Stimulated activated memory B cell treated with anti-CD40 and anti-IgM and Interleukin-4, amounts not matched to agents 10 μg/mL and 1 μg/mL and 100 μg/mL, for 72 hours (primary cell): Measurements from ENCODE around the gene LRRC17.

Source experiments
- ATAC-seq: fragments of 150-1000 bp; cut with Tn5 transposase; 2 replicates; pipeline ENCODE4 v1.10.0; 2021
- H3K27ac Mint-ChIP-seq: one replicate; pipeline ENCODE4 v1.8.0; 2022; ENCODE audit warnings: mild to moderate bottlenecking, mixed read lengths
- H3K27me3 Mint-ChIP-seq: one replicate; pipeline ENCODE4 v1.8.0; 2022; ENCODE audit warnings: mixed read lengths
- H3K36me3 Mint-ChIP-seq: one replicate; pipeline ENCODE4 v1.8.0; 2022; ENCODE audit warnings: mixed read lengths
- H3K4me1 Mint-ChIP-seq: one replicate; pipeline ENCODE4 v1.8.0; 2022; ENCODE audit warnings: mixed read lengths
- H3K4me3 Mint-ChIP-seq: one replicate; pipeline ENCODE4 v1.8.0; 2022; ENCODE audit warnings: mild to moderate bottlenecking, moderate library complexity, mixed read lengths
- H3K9me3 Mint-ChIP-seq: one replicate; pipeline ENCODE4 v1.8.0; 2022; ENCODE audit warnings: mixed read lengths

Gene LRRC17

GRCh38 chr7:102912742-102913141, at the start of gene LRRC17:
Gene LRRC17, plus strand, starts transcription at chr7:102913000. Its CDS starts 20,914 bp downstream, at chr7:102933914.
- Mint-ChIP-seq H3K4me1 (no peaks in the 10 kb centered on the region), H3K36me3 (peaks cover 22% of the 10 kb centered on the region)

GRCh38 chr7:102864958-102865357, 47.8 kb upstream of the LRRC17 start:
- H3K27ac Mint-ChIP-seq: no peak overlapping the region
- no peaks in the 10 kb centered on the region for H3K27me3 Mint-ChIP-seq
- peaks cover 5% of the 10 kb centered on the region for H3K4me1 Mint-ChIP-seq
- ATAC-seq: no peak
- no peaks in the 10 kb centered on the region for H3K36me3 Mint-ChIP-seq
- no peaks in the 10 kb centered on the region for H3K9me3 Mint-ChIP-seq
- no peak overlapping the region for H3K4me3 Mint-ChIP-seq

More at GRCh38 chr7:102912742-102913141, at the start of gene LRRC17:
- Mint-ChIP-seq H3K9me3 (no peaks in the 10 kb centered on the region), H3K27ac (no peak within 1 kb of the TSS), H3K4me3 (no peak within 1 kb of the TSS), H3K27me3 (no peaks in the 10 kb centered on the region)
- ATAC-seq: no peak

- Mint-ChIP-seq H3K36me3 (peaks cover 7% of the 10 kb centered on the region), H3K27me3 (no peaks in the 10 kb centered on the region), H3K27ac (no peak overlapping the region), H3K4me3 (no peak overlapping the region), H3K4me1 (peaks cover 5% of the 10 kb centered on the region), H3K9me3 (no peaks in the 10 kb centered on the region)
- no peak for ATAC-seq
Measured at GRCh38 chr7:102866535-102867215, 46.1 kb upstream of the LRRC17 start.

- Mint-ChIP-seq H3K27ac (no peak overlapping the region), H3K4me1 (peaks cover 5% of the 10 kb centered on the region), H3K36me3 (peaks cover 19% of the 10 kb centered on the region), H3K9me3 (no peaks in the 10 kb centered on the region), H3K27me3 (no peaks in the 10 kb centered on the region), H3K4me3 (no peak overlapping the region)
- ATAC-seq: no peak
Measured at GRCh38 chr7:102869195-102869594, 43.6 kb upstream of the LRRC17 start.

GRCh38 chr7:102872460-102872859, 40.3 kb upstream of the LRRC17 start:
- H3K27me3 Mint-ChIP-seq: no peaks in the 10 kb centered on the region
- H3K9me3 Mint-ChIP-seq: no peaks in the 10 kb centered on the region
- no peaks in the 10 kb centered on the region for H3K4me1 Mint-ChIP-seq
- ATAC-seq: no peak
- H3K27ac Mint-ChIP-seq: no peak overlapping the region
- peaks cover 27% of the 10 kb centered on the region for H3K36me3 Mint-ChIP-seq
- H3K4me3 Mint-ChIP-seq: no peak overlapping the region

- Mint-ChIP-seq H3K36me3 (peaks cover 27% of the 10 kb centered on the region), H3K27ac (no peak overlapping the region), H3K4me3 (no peak overlapping the region), H3K27me3 (no peaks in the 10 kb centered on the region), H3K9me3 (no peaks in the 10 kb centered on the region), H3K4me1 (no peaks in the 10 kb centered on the region)
- no peak for ATAC-seq
Measured at GRCh38 chr7:102873470-102874165, 39.2 kb upstream of the LRRC17 start.

GRCh38 chr7:102874166-102874829, 38.5 kb upstream of the LRRC17 start:
- H3K27ac Mint-ChIP-seq: no peak overlapping the region
- no peaks in the 10 kb centered on the region for H3K9me3 Mint-ChIP-seq
- no peak for ATAC-seq
- no peaks in the 10 kb centered on the region for H3K4me1 Mint-ChIP-seq
- H3K36me3 Mint-ChIP-seq: peaks cover 27% of the 10 kb centered on the region
- no peaks in the 10 kb centered on the region for H3K27me3 Mint-ChIP-seq
- H3K4me3 Mint-ChIP-seq: no peak overlapping the region

- Mint-ChIP-seq H3K9me3 (no peaks in the 10 kb centered on the region), H3K4me3 (no peak overlapping the region), H3K36me3 (peaks cover 27% of the 10 kb centered on the region), H3K4me1 (no peaks in the 10 kb centered on the region), H3K27ac (no peak overlapping the region), H3K27me3 (no peaks in the 10 kb centered on the region)
- ATAC-seq: no peak
Measured at GRCh38 chr7:102874966-102875365, 37.8 kb upstream of the LRRC17 start.

- no peaks in the 10 kb centered on the region for H3K9me3 Mint-ChIP-seq
- no peaks in the 10 kb centered on the region for H3K4me1 Mint-ChIP-seq
- H3K4me3 Mint-ChIP-seq: no peak overlapping the region
- H3K27ac Mint-ChIP-seq: no peak overlapping the region
- peaks cover 27% of the 10 kb centered on the region for H3K36me3 Mint-ChIP-seq
- no peaks in the 10 kb centered on the region for H3K27me3 Mint-ChIP-seq
- no peak for ATAC-seq
Measured at GRCh38 chr7:102875700-102876295, 37.0 kb upstream of the LRRC17 start.

- no peak overlapping the region for H3K4me3 Mint-ChIP-seq
- no peaks in the 10 kb centered on the region for H3K9me3 Mint-ChIP-seq
- H3K4me1 Mint-ChIP-seq: no peaks in the 10 kb centered on the region
- ATAC-seq: no peak
- H3K27me3 Mint-ChIP-seq: no peaks in the 10 kb centered on the region
- H3K27ac Mint-ChIP-seq: no peak overlapping the region
- H3K36me3 Mint-ChIP-seq: no peaks in the 10 kb centered on the region
Measured at GRCh38 chr7:102883098-102883860, 29.5 kb upstream of the LRRC17 start.

GRCh38 chr7:102888561-102889233, 24.1 kb upstream of the LRRC17 start:
- Mint-ChIP-seq H3K27me3 (no peaks in the 10 kb centered on the region), H3K36me3 (no peaks in the 10 kb centered on the region), H3K4me1 (no peaks in the 10 kb centered on the region), H3K4me3 (no peak overlapping the region), H3K27ac (no peak overlapping the region), H3K9me3 (no peaks in the 10 kb centered on the region)
- ATAC-seq: no peak

- Mint-ChIP-seq H3K27ac (no peak overlapping the region), H3K27me3 (no peaks in the 10 kb centered on the region), H3K4me3 (no peak overlapping the region), H3K9me3 (no peaks in the 10 kb centered on the region), H3K36me3 (no peaks in the 10 kb centered on the region), H3K4me1 (no peaks in the 10 kb centered on the region)
- no peak for ATAC-seq
Measured at GRCh38 chr7:102889851-102890250, 22.9 kb upstream of the LRRC17 start.

GRCh38 chr7:102890292-102890970, 22.4 kb upstream of the LRRC17 start:
- Mint-ChIP-seq H3K27ac (no peak overlapping the region), H3K36me3 (no peaks in the 10 kb centered on the region), H3K9me3 (no peaks in the 10 kb centered on the region), H3K4me3 (no peak overlapping the region), H3K27me3 (no peaks in the 10 kb centered on the region), H3K4me1 (no peaks in the 10 kb centered on the region)
- no peak for ATAC-seq
